ENCODE results near the gene LARP4B. TPM values are rescaled to one million over a fixed set of nuclear protein-coding genes. Genes with fewer than 3 reads are reported as not detected.

The LARP4B gene
- total RNA-seq, 2 experiments from 2014 or later, result 101 to 104 TPM

GRCh38 chr10:794382-794956 lies 137.0 kb downstream of the LARP4B start:
- Mint-ChIP-seq H3K27me3 (no peaks in the 10 kb centered on the region), H3K4me3 (no peak overlapping the region), H3K4me1 (ENCODE audit: low read depth) (no peaks in the 10 kb centered on the region), H3K36me3 (ENCODE audit: low read depth) (peaks cover 6% of the 10 kb centered on the region), H3K9me3 (peaks cover 13% of the 10 kb centered on the region), H3K27ac (no peak overlapping the region)
- DNase-seq (no peak), ATAC-seq (no peak)
- ChIA-PET CTCF (no interaction called here), POLR2A (no interaction called here)
- intact Hi-C loops (cut with micrococcal nuclease), result no loop called here
- TF ChIP-seq CTCF (IDR thresholded peaks at IDR 0.05), result no peak

- H3K9me3 Mint-ChIP-seq, result peaks cover 12% of the 10 kb centered on the region
- no peaks in the 10 kb centered on the region for H3K27me3 Mint-ChIP-seq
- H3K36me3 Mint-ChIP-seq (ENCODE audit: low read depth), result peaks cover 4% of the 10 kb centered on the region
- no peak overlapping the region for H3K27ac Mint-ChIP-seq
- no peak overlapping the region for H3K4me3 Mint-ChIP-seq
- no peak for ATAC-seq
- intact Hi-C loops (cut with micrococcal nuclease), result no loop called here
- TF ChIP-seq CTCF (IDR thresholded peaks at IDR 0.05), result no peak
- ChIA-PET CTCF (no interaction called here), POLR2A (interaction anchor here (0.7 kb wide), 1 partner anchor 139 kb away, joined by 3 read pairs; the partner anchor contains the start of gene LARP4B)
- no peak for DNase-seq
- H3K4me1 Mint-ChIP-seq (ENCODE audit: low read depth), result peaks cover 2% of the 10 kb centered on the region
Observed at GRCh38 chr10:792792-793100, 138.8 kb downstream of the LARP4B start.

- Mint-ChIP-seq H3K27ac (no peak overlapping the region), H3K4me1 (ENCODE audit: low read depth) (peaks cover 2% of the 10 kb centered on the region), H3K27me3 (no peaks in the 10 kb centered on the region), H3K36me3 (ENCODE audit: low read depth) (peaks cover 4% of the 10 kb centered on the region), H3K9me3 (peaks cover 8% of the 10 kb centered on the region), H3K4me3 (no peak overlapping the region)
- no peak for TF ChIP-seq CTCF (IDR thresholded peaks at IDR 0.05)
- no peak for ATAC-seq
- DNase-seq, result no peak
- intact Hi-C loops (cut with micrococcal nuclease), result no loop called here
- CTCF ChIA-PET, result no interaction called here
- POLR2A ChIA-PET, result no interaction called here
Observed at GRCh38 chr10:792083-792791, 139.3 kb downstream of the LARP4B start.

GRCh38 chr10:791639-792038 lies 139.9 kb downstream of the LARP4B start:
- Mint-ChIP-seq H3K27ac (no peak overlapping the region), H3K4me1 (ENCODE audit: low read depth) (peaks cover 2% of the 10 kb centered on the region), H3K36me3 (ENCODE audit: low read depth) (peaks cover 3% of the 10 kb centered on the region), H3K4me3 (no peak overlapping the region), H3K27me3 (no peaks in the 10 kb centered on the region), H3K9me3 (peaks cover 6% of the 10 kb centered on the region)
- no peak for TF ChIP-seq CTCF (IDR thresholded peaks at IDR 0.05)
- no peak for ATAC-seq
- DNase-seq, result no peak
- intact Hi-C loops (cut with micrococcal nuclease), result no loop called here
- ChIA-PET CTCF (no interaction called here), POLR2A (no interaction called here)

GRCh38 chr10:790821-791551 lies 140.5 kb downstream of the LARP4B start:
- H3K9me3 Mint-ChIP-seq, result no peaks in the 10 kb centered on the region
- POLR2A ChIA-PET, result no interaction called here

More at GRCh38 chr10:790821-791551, 140.5 kb downstream of the LARP4B start:
- no peaks in the 10 kb centered on the region for H3K36me3 Mint-ChIP-seq (ENCODE audit: low read depth)
- no peak for TF ChIP-seq CTCF (IDR thresholded peaks at IDR 0.05)
- H3K4me3 Mint-ChIP-seq, result no peak overlapping the region
- peaks cover 4% of the 10 kb centered on the region for H3K27me3 Mint-ChIP-seq
- no peak overlapping the region for H3K27ac Mint-ChIP-seq
- ATAC-seq, result no peak
- no peak for DNase-seq
- CTCF ChIA-PET, result no interaction called here
- intact Hi-C loops (cut with micrococcal nuclease), result no loop called here
- peaks cover 2% of the 10 kb centered on the region for H3K4me1 Mint-ChIP-seq (ENCODE audit: low read depth)

Data from activated CD8-positive, alpha-beta T cell treated with anti-CD3 and anti-CD28 coated beads for 36 hours (primary cell).